Adrenal gland (tissue), 12 donors: Measurements from ENCODE around the gene CXCL9. TPM values are rescaled to one million over a fixed set of nuclear protein-coding genes. Genes with fewer than 3 reads are reported as not detected.
"Not testable (repeated sequence)": the region's sequence is repeated elsewhere in the genome, so short reads cannot be mapped to it uniquely, and the experiment has no call there.

Experiments
- DNase-seq, 7 donors: peaks; one replicate each; pipeline ENCODE4 v3.0.0-alpha.2; 2019 to 2020
- H3K27ac ChIP-seq, 5 donors: fragments of 200-600 bp; sonication (generic) in 4 of 5; 1 replicate in 3 of 5; 2 replicates in 2 of 5; pipeline versions ENCODE4 v1.5.1 to v1.8.0; 2016 to 2020; ENCODE audit warnings: mild to moderate bottlenecking in 1 of 5
- H3K27me3 ChIP-seq: fragments of 200-600 bp; 2 replicates; pipeline ENCODE4 v1.8.0; 2021
- H3K36me3 ChIP-seq, 2 donors: fragments of 200-600 bp; replicated peaks in 1 of 2; 1 replicate in 1 of 2; 2 replicates in 1 of 2; pipeline versions ENCODE4 v1.5.1 to v1.8.0; 2018 to 2022
- H3K4me1 ChIP-seq, 2 donors: fragments of 200-600 bp; replicated peaks in 1 of 2; 1 replicate in 1 of 2; 2 replicates in 1 of 2; pipeline versions ENCODE4 v1.5.1 to v1.8.0; 2018 to 2021
- H3K4me3 ChIP-seq, 4 donors: fragments of 200-600 bp; sonication (generic) in 3 of 4; one replicate each; pipeline ENCODE4 v1.5.1; 2016 to 2018
- H3K9me3 ChIP-seq, 3 donors: fragments of 200-600 bp; sonication (generic) in 1 of 3; replicated peaks in 1 of 3; 1 replicate in 2 of 3; 2 replicates in 1 of 3; pipeline versions ENCODE4 v1.5.1 to v1.8.0; 2016 to 2021
- POLR2A ChIP-seq, 2 donors: fragments of 450-650 bp; IDR thresholded peaks; one replicate each; pipeline ENCODE4 v1.6.1; 2017; ENCODE audit warnings: antibody characterized with exemption in 2 of 2, mild to moderate bottlenecking in 2 of 2, moderate library complexity in 1 of 2
- WGBS, 4 donors: extraction: QIAGEN DNeasy Blood & Tissue Kit in 2 of 4; methylation state at CpG; one replicate each; pipeline versions ENCODE4 v1.1.5 to v1.1.7; 2013 to 2017; 5-methylcytosine and 5-hydroxymethylcytosine counted together
- intact Hi-C, 2 donors: fragments of 100-400 bp; cut with DNase I; formaldehyde crosslinking; loops; one replicate each; pipeline versions ENCODE4 v1.14.1 to v1.15.0; 2022 to 2023
- polyA plus RNA-seq, 3 donors: library from polyadenylated mRNA; stranded (reverse); fragments of 200-250 nt in 2 of 3; fragments of 350-450 nt in 1 of 3; fragmentation: Illumina TruSeq in 1 of 3; extraction: RNeasy Lipid Tissue Mini Kit (QIAGEN cat#74804) in 1 of 3; gene quantifications; one replicate each; pipeline ENCODE4 v1.2.3, GENCODE V29; 2013 to 2014
- total RNA-seq, 9 donors: library from RNA; depleted of rRNA in 4 of 9; stranded (reverse); fragments of >200 nt in 4 of 9; fragments of 120-200 nt in 1 of 9; fragmentation: NEBNext Ultra II Directional in 1 of 9; extraction: Animal tissue kit (Norgen Biotek cat#: 25700) in 1 of 9; gene quantifications; one replicate each; pipeline versions ENCODE4 v1.1.0 to v1.2.4, GENCODE V29; 2013 to 2023
- TF ChIP-seq, protein P1 (sequence below), 6 experiments: fragments of 450-650 bp in 4 of 6; fragments of 200-600 bp in 2 of 6; sonication (generic) in 1 of 6; IDR thresholded peaks; 1 replicate in 5 of 6; 2 replicates in 1 of 6; pipeline versions ENCODE4 v1.5.1 to v1.8.0; 2016 to 2021; ENCODE audit warnings: antibody characterized with exemption in 6 of 6, mild to moderate bottlenecking in 2 of 6, moderate library complexity in 1 of 6
- donor health status: healthy with polysubstance abuse.
- donor health status: Bipolar disorder and iron deficiency.
- donor health status: DM: yes; HTN: yes; CAD: no.
- donor health status: DM: no; HTN: no; CAD: no.
- donor health status: DM: no; HTN: no; CAD: no.
- donor health status: DM: yes; HTN: yes; CAD: no.

CXCL9 gene
- total and polyA plus RNA-seq, 12 donors, result 0.11 to 6.4 (median 0.67) TPM; not detected in 1

DNA sequence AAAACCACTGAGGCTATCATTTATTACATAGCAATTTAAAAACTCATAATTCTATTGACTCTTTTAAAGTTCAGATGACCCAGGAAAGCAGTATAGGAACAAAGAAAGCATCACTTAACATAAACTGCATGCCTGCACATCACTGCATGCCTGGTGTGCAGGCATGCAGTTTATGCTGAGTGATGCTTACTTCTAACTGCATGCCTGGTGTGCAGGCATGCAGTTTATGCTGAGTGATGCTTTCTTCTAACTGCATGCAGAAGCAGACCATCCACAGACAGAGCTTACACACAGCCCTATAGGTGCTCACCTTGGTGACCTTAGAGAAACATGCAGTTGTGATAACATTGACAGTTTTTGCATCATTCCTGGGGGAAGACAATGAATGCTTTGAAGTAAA lies 33.5 kb downstream of the CXCL9 start:
- DNase-seq, result no peak
- Histone ChIP-seq H3K4me3 (no peak overlapping the region), H3K4me1 (no peaks in the 10 kb centered on the region), H3K9me3 (no peaks in the 10 kb centered on the region), H3K27ac (no peak overlapping the region), H3K27me3 (no peaks in the 10 kb centered on the region), H3K36me3 (peaks cover 0 to 94% of the 10 kb centered on the region in 2 donors)
- intact Hi-C loops, result no loop called here
- TF ChIP-seq, protein P1, sequence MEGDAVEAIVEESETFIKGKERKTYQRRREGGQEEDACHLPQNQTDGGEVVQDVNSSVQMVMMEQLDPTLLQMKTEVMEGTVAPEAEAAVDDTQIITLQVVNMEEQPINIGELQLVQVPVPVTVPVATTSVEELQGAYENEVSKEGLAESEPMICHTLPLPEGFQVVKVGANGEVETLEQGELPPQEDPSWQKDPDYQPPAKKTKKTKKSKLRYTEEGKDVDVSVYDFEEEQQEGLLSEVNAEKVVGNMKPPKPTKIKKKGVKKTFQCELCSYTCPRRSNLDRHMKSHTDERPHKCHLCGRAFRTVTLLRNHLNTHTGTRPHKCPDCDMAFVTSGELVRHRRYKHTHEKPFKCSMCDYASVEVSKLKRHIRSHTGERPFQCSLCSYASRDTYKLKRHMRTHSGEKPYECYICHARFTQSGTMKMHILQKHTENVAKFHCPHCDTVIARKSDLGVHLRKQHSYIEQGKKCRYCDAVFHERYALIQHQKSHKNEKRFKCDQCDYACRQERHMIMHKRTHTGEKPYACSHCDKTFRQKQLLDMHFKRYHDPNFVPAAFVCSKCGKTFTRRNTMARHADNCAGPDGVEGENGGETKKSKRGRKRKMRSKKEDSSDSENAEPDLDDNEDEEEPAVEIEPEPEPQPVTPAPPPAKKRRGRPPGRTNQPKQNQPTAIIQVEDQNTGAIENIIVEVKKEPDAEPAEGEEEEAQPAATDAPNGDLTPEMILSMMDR (IDR thresholded peaks at IDR 0.05), result no peak
- no peak for TF ChIP-seq POLR2A (IDR thresholded peaks at IDR 0.05)

DNA sequence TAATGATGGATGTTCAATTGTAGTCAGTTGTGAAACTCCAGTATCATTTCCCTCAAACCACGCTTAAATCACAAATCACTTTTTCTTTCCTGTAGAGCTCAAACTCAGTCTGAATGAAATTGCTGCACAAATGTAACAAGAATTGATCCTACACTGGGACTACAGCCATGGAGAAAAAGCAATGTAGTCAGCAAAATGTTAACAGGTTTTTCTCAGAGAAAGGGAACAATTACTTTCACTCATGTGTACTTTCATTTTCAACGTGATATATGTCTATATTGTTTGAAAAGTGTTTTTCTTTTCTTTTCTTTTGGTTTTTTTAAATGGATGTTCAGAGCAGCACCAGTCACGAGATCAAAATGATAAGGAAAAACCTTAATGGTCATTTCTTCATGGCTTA lies 39.2 kb downstream of the CXCL9 start:
- H3K4me1 ChIP-seq, result no peaks in the 10 kb centered on the region
- intact Hi-C loops, result no loop called here
- H3K27me3 ChIP-seq, result no peaks in the 10 kb centered on the region
- no peak overlapping the region for H3K27ac ChIP-seq
- H3K36me3 ChIP-seq, result peaks cover 0 to 88% of the 10 kb centered on the region in 2 donors
- no peak for DNase-seq
- no peaks in the 10 kb centered on the region for H3K9me3 ChIP-seq
- TF ChIP-seq, protein P1 (IDR thresholded peaks at IDR 0.05), result no peak
- TF ChIP-seq POLR2A (IDR thresholded peaks at IDR 0.05), result no peak
- WGBS, 4 donors, result 72 to 84% (median 82%) methylated on average over 3 of the region's 3 CpGs
- H3K4me3 ChIP-seq, result no peak overlapping the region

DNA sequence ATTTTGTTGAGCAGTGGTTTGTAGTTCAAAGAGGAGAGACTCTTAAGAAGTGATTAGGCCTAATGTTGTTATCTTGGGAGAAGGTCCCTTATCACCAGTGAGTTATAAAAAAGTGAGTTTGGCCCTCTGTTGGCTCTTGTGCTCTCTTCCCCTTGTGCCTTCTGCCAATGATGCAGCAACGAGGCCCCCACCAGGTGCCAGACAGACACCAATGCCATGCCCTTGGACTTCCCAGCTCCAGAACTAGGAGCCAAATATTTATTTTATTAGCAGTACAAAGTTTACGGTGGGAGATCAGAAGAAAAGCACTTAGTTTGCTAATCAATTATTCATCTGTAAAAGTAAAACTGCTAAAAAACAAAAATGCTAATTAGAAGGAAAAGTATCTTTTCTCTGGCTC lies 43.8 kb downstream of the CXCL9 start:
- no peak overlapping the region for H3K4me3 ChIP-seq
- intact Hi-C loops, result no loop called here

DNA sequence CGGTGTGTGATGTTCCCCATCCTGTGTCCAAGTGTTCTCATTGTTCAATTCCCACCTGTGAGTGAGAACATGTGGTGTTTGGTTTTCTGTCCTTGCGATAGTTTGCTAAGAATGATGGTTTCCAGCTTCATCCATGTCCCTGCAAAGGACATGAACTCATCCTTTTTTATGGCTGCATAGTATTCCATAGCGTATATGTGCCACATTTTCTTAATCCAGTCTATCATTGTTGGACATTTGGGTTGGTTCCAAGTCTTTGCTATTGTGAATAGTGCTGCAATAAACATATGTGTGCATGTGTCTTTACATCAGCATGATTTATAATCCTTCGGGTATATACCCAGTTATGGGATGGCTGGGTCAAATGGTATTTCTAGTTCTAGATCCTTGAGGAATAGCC lies 45.2 kb downstream of the CXCL9 start:
- H3K9me3 ChIP-seq, H3K4me3 ChIP-seq, DNase-seq, intact Hi-C loops, H3K27ac ChIP-seq, H3K27me3 ChIP-seq, H3K4me1 ChIP-seq: not testable (repeated sequence)
- 96 to 99% (median 98%) methylated on average over 2 to 4 of the region's 4 CpGs for WGBS, 4 donors
- peaks cover 4 to 67% of the 10 kb centered on the region in 2 donors for H3K36me3 ChIP-seq

More for the DNA sequence above, 43.8 kb downstream of the CXCL9 start:
- WGBS, 4 donors, result 29 to 41% (median 40%) methylated on average over 2 of the region's 2 CpGs
- H3K27ac ChIP-seq, result no peak overlapping the region
- no peak for TF ChIP-seq POLR2A (IDR thresholded peaks at IDR 0.05)
- TF ChIP-seq, protein P1 (IDR thresholded peaks at IDR 0.05), result no peak
- H3K36me3 ChIP-seq, result peaks cover 0 to 67% of the 10 kb centered on the region in 2 donors
- DNase-seq, result no peak
- no peaks in the 10 kb centered on the region for H3K27me3 ChIP-seq
- no peaks in the 10 kb centered on the region for H3K4me1 ChIP-seq
- no peaks in the 10 kb centered on the region for H3K9me3 ChIP-seq

DNA sequence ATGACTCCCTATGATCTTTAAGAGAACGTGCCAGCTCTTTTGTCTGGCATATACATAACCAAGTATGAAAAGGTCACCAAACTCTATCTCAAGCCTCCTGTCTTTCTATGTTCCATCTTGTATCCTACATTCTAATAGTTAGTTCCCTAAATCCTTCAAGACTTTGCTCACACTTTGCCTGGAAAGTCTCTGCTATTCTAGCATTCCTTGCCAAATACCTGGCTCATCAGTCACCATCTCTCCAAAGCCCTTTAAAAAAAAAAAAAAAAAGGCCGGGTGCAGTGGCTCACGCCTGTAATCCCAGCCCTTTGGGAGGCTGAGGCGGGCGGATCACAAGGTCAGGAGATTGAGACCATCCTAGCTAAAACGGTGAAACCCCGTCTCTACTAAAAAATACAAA lies 48.8 kb downstream of the CXCL9 start:
- H3K9me3 ChIP-seq, H3K27ac ChIP-seq, DNase-seq, intact Hi-C loops, H3K4me1 ChIP-seq, H3K4me3 ChIP-seq, H3K27me3 ChIP-seq: not testable (repeated sequence)
- peaks cover 4 to 74% of the 10 kb centered on the region in 2 donors for H3K36me3 ChIP-seq
- 94 to 98% (median 95%) methylated on average over 4 to 7 of the region's 7 CpGs for WGBS, 4 donors

DNA sequence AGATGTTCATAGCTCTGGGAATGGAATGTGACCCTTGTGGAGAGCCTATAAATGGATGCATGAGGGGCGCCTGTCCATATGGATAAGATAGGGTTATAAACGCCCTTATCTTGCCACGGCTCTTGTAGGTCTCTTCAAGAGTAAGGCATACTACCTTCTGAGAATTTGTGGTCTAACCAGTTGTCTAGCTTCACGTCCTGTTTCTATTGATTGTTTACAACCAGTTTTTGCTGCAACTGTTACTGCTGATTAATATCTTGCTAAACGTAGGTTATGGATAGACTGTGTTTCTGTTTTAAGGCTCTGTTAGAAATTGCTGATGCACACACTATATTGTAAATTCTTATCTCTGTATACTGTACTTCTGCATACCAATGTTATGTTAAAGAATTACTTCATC lies 52.5 kb downstream of the CXCL9 start:
- peaks cover 4 to 88% of the 10 kb centered on the region in 2 donors for H3K36me3 ChIP-seq
- DNase-seq, H3K4me3 ChIP-seq, H3K27me3 ChIP-seq, H3K4me1 ChIP-seq, H3K9me3 ChIP-seq, intact Hi-C loops, H3K27ac ChIP-seq: not testable (repeated sequence)
- WGBS, 4 donors, result 87 to 95% (median 92%) methylated on average over 5 of the region's 5 CpGs
